COLO668 (cell line): ENCODE measurements around the gene CCT2.

Experiments
- DNase-seq: peaks from one replicate; lab custom pipeline; 2025; ENCODE audit not compliant: unreplicated experiment; lab: John Stamatoyannopoulos, UW

Gene CCT2

DNA sequence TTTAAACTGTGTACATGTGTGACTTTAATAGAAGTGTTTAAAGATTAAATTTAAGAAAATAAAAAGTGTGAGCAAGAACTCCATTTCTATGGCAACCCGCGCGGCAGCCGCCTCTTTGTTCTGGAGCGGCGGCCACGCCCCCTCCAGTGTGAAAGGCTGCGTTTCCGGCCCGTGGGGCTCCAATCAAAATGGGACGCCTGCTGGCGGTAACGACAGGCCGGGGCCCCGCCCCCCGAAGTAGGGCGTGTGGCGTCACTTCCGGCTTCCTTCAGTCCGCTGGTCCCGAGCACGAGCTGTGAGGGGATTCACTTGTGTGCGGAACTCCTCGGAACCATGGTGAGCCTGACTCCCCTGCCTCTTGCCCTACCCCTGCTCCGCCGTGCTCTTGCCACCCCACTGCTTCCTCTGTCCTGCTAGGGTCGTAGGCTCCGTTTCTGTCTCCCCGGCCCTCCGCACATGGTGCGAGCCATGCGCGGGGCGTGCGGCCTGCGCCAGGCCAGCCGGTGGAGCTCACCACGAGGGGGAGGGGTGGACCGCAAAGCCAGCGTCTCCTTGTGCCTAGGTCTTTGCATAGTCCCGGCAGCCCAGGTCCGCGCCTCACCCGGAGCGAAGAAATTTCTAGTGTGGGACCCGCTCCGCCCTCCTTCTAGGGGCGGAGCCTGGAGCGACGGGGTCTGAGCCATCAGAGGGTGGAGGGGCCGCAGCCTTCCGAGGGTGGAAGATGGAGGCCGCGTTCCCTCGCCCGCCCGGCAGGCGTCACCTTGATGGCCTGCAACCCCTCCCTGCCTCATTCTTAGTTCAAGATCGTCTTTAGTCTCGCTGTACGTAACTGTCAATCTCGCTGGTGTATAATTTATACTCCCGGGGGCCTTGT lies at the start of gene CCT2:
Gene CCT2, plus strand, starts transcription at position 271 of the 874 bp plus-strand sequence. Its CDS starts 63 bp downstream, at position 334.
- DNase-seq = peak; percentile 99

DNA sequence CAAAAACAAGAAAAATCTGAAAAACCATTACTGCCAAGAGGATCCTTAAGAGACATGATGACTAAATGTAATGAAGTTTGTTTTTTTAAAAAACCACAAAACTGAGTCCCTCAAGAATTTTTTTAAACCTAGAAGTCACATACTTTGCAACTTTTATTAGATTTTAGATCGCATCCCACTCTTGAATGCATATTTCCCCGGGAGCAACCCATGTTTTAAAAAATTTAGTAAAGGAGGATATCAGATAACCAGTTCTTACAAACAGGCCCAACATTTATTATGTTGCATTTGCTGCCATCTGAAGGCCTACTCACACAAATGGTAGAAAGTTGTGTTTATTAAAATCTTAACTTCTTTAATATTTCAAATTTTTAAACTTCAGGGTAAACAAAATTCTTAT lies 44.3 kb upstream of the CCT2 start:
- no peak for DNase-seq

GRCh38 chr12:69544087-69544486 lies 41.2 kb upstream of the CCT2 start:
- DNase-seq = no peak

- no peak for DNase-seq
Observed at GRCh38 chr12:69545081-69545480, 40.2 kb upstream of the CCT2 start.

- DNase-seq = no peak
Observed at GRCh38 chr12:69546693-69547438, 38.4 kb upstream of the CCT2 start.

DNA sequence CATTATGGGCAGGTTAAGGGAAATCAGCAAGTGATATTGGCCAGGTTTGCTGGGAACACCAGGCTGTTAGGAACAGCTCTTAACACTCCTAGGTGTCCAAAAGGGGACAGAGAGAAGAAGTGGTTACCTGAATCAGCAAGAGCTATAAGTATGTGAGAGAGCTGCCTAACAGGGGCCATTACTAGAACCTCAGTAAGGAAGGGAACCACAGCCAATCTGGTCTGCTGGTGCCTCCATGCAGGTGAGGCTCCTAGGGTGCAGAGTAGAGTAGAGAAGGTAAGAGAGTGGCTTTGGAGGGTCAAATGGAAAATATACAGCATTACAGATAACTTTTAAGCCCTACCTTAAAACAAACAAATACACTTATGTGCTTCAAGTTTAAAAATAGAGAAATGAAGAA lies 36.6 kb upstream of the CCT2 start:
- DNase-seq = no peak

GRCh38 chr12:69550569-69551350 lies 34.5 kb upstream of the CCT2 start:
- DNase-seq = no peak

- no peak for DNase-seq
Observed at GRCh38 chr12:69553628-69554248, 31.5 kb upstream of the CCT2 start.

DNA sequence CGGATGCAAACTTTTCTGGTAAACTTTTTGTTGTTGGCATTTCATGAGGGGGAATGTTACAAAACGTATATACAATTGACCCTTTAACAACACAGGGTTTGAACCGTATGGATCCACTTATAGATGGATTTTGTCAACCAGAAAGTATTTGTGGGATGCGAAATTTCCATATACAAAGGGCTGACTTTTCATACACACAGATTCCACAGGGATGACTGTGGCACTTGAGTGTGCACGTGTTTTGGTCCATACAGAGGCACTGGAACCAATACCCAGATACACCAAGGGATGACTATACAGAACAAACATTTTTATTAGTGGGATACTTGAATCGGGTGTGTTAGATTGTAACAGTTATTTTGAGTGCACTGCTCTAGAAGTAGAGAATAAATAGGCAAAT lies 29.8 kb upstream of the CCT2 start:
- DNase-seq = no peak

- DNase-seq = no peak
Observed at GRCh38 chr12:69556383-69556782, 28.9 kb upstream of the CCT2 start.

GRCh38 chr12:69563166-69563762 lies 22.0 kb upstream of the CCT2 start:
- DNase-seq = no peak

- DNase-seq = no peak
Observed at GRCh38 chr12:69566603-69567002, 18.7 kb upstream of the CCT2 start.

GRCh38 chr12:69569236-69569635 lies 16.0 kb upstream of the CCT2 start:
- DNase-seq = no peak

DNA sequence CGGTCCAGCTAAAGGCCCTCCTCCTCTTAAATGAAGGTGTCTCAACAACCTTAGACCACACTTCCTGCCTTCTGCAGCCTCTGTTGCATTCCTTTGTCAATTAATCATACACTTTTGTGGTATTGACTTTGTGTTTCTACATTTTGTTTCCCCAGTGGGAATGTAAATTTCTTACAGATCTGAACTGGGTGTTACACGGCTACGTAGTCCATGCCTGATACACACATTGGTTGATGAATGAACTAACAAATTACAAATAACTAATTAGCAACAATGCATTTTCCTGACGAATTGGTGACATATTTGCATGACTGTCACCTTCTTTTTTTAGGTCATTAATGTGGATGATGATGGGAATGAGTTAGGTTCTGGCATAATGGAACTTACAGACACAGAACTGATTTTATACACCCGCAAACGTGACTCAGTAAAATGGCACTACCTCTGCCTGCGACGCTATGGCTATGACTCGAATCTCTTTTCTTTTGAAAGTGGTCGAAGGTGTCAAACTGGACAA lies 15.2 kb upstream of the CCT2 start:
- no peak for DNase-seq

GRCh38 chr12:69570545-69571399 lies 14.5 kb upstream of the CCT2 start:
- DNase-seq = peak; percentile 49

GRCh38 chr12:69575346-69575745 lies 9.9 kb upstream of the CCT2 start:
- no peak for DNase-seq

DNA sequence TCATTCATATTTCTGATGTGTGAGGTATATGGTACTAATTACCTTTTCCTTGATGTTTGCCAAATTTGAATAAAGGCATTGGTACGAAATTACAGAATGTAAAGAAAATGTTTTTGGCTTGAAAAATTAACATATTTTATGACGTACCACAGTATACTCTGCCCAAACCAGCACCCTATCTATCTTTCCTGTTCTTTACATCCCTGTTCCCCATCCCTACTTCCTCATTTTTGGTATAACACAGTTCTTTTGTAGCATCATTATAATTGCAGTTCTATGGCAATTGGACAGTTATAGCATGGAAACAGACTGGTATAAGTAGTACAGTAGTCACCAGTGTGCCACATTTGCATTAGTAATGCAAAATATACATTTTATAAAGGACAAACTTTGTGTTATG lies 7.0 kb upstream of the CCT2 start:
- DNase-seq = no peak

- DNase-seq = no peak
Observed at GRCh38 chr12:69579029-69579428, 6.2 kb upstream of the CCT2 start.

GRCh38 chr12:69580074-69580473 lies 5.2 kb upstream of the CCT2 start:
- DNase-seq = no peak
